Fibroblast of mammary gland (primary cell): ENCODE results near the gene SFT2D3.
"Not testable (repeated sequence)": the region's sequence is repeated elsewhere in the genome, so short reads cannot be mapped to it uniquely, and the experiment has no call there.

Experiments
- DNase-seq: peaks from one replicate; pipeline ENCODE4 v3.0.0-alpha.2; 2010; ENCODE audit warnings: low read depth
- H3K4me3 ChIP-seq: 2 replicates; pipeline ENCODE4 v1.5.1; 2011; ENCODE audit warnings: low read depth, mild to moderate bottlenecking, low read length, moderate library complexity; ENCODE audit not compliant: control insufficient read depth
- TF ChIP-seq, protein P1 (sequence below): conservative IDR thresholded peaks from 2 replicates; pipeline ENCODE4 v1.5.1; 2011; ENCODE audit warnings: low read depth, low read length, inconsistent platforms; ENCODE audit not compliant: control insufficient read depth, insufficient read depth

Gene SFT2D3

DNA sequence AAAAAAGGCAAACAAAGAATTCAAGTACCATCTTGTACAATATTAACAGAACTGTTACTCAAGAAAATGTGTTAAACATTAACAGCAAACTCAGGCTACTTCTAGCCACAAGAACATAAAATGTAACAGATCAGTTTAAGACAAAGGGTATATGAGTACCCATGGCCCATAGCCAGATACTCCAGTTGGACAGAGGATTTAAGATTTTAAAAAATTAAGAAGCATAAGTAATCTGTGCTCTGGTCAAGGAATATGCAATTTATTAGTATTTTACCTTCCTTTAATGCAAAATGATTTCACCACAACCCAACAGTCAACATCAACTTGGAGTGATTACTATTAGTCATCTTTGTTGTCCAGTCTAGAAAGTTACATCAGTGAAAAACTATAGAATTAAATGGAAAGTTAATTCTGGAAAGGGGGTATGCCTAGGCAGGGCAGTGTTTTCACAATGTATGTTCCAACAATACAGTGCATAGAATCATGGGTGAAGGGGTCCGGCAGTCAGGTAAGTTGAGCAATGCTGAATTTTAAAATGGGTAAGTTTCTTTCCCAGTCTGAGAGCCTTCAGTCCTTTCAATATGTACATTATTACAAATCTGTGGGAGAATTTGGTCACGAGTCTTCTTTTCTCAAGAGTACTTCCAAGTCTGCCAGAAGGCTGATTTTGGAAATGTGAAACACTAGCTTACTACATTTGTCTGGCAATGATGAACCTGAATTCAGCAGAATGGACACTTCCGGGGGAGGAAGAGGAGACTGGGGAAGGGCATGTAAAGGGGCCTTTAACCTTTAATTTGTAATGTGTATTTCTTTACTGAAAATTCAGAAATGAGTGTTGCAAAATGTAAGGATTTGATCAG, 34.5 kb downstream of the SFT2D3 start:
- no peak overlapping the region for H3K4me3 ChIP-seq
- TF ChIP-seq, protein P1, sequence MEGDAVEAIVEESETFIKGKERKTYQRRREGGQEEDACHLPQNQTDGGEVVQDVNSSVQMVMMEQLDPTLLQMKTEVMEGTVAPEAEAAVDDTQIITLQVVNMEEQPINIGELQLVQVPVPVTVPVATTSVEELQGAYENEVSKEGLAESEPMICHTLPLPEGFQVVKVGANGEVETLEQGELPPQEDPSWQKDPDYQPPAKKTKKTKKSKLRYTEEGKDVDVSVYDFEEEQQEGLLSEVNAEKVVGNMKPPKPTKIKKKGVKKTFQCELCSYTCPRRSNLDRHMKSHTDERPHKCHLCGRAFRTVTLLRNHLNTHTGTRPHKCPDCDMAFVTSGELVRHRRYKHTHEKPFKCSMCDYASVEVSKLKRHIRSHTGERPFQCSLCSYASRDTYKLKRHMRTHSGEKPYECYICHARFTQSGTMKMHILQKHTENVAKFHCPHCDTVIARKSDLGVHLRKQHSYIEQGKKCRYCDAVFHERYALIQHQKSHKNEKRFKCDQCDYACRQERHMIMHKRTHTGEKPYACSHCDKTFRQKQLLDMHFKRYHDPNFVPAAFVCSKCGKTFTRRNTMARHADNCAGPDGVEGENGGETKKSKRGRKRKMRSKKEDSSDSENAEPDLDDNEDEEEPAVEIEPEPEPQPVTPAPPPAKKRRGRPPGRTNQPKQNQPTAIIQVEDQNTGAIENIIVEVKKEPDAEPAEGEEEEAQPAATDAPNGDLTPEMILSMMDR: no peak
- peak; percentile 23 for DNase-seq

DNA sequence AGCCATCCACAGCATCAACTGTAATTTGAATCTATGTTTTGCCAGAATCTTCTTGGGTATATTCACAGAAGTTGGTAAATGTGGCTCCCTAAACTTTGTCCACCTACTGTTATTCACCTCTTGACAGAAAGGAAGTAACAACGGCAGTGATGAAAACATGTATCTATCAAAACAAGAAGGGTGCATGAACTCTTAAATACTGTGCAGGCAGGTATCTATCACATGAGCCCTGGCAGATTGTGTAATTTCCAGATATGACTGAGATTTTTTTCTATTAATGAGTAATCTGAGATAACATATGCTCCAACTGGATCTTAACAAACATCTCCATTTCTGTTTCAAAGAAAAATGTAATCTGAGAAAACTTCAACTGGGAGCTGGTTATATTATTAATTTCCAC, 36.6 kb downstream of the SFT2D3 start:
- DNase-seq: no peak
- H3K4me3 ChIP-seq: no peak overlapping the region

DNA sequence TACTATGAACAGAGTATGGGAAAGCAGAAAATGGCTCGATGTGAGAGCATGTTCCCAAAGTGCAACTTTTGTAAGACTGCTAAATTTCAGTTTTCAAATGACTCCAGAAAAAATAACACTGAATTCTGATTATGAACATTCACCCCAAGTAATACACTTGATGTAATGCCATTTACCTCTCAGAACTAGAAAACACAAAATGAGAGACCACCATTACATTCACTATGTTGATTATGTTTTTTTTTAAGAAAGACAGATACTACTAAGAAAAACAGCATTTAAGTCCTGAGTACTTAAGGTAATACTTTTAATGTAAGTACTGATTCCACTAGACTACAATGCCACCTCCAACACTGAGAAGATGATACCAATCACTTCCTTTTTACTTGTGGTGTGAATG, 38.5 kb downstream of the SFT2D3 start:
- no peak for DNase-seq
- no peak overlapping the region for H3K4me3 ChIP-seq
- TF ChIP-seq, protein P1: no peak

More for the DNA sequence above, 36.6 kb downstream of the SFT2D3 start:
- TF ChIP-seq, protein P1: no peak

DNA sequence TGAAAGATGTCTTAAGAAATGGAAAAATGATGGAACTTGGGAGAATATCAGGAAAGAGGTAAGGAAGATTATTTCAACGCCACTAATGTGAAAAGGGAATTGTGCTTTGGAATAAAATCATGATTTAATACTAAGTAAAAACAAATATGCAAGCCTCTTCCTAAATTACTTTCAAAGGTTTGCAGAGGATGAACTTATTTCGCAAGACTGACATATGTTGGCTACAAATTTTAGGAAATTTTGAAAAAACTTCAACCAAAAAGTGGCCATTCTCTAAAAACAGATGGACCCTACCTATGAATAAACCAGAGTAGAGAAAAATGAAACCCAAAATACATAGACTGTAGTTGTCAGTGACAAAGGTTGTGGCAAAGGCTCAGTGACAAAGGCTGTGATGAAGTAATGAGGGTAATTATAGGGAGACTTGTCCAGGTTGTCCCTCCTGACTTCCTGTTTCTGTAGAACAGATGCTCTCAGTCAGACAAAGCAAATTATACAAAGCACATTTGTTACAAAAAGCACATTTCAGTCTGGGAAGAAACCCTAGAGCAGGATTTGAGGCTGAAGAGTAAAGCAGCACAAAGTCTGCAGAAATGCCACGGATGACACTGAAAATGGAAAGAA, 39.5 kb downstream of the SFT2D3 start:
- no peak overlapping the region for H3K4me3 ChIP-seq
- TF ChIP-seq, protein P1: no peak
- no peak for DNase-seq

DNA sequence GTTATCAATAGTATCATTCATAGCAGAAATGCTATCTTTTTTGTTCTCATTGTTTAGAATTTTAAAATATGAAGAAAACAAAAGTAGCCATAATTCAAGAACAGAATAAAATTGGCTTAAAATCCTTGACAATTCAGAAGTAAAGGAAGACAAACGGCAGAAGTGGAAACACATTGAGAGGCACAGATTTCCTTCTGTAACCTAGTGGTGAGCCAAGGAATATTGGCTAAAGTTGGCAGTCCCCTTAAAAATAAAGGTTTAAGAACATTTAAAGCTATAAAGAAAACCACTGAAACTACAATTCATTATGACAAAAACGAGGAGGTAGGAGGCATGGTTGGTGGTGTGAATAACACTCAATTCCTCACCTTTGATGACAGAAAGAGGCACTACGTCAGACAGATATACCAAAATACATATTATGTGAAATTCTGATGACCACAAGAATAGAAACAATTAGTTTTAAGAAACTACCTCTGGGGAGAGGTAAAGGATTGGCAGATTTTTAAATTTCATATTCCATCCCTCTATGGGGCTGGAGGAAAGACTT, 42.3 kb downstream of the SFT2D3 start:
- TF ChIP-seq, protein P1: peak; percentile 7
- H3K4me3 ChIP-seq: no peak overlapping the region
- no peak for DNase-seq

DNA sequence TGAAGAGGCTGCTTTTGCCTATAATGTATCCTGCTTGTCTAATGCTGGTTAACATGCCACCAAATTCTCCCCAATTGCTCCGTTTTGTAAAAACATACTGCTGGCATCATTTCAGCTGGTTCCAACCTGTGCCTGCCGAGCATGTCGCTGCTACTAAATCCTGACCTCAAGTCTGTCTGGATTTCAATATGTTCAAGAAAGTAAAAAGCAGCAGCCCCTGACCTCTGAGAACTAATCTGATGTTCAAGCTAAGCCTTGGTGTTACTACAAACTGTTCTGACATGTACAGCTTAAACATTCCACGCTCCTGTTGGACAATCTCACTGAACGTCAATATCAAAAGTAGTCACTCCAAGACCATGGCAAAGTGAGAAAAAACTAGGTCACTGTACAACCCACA, 46.3 kb downstream of the SFT2D3 start:
- H3K4me3 ChIP-seq: no peak overlapping the region
- TF ChIP-seq, protein P1: no peak
- DNase-seq: no peak

DNA sequence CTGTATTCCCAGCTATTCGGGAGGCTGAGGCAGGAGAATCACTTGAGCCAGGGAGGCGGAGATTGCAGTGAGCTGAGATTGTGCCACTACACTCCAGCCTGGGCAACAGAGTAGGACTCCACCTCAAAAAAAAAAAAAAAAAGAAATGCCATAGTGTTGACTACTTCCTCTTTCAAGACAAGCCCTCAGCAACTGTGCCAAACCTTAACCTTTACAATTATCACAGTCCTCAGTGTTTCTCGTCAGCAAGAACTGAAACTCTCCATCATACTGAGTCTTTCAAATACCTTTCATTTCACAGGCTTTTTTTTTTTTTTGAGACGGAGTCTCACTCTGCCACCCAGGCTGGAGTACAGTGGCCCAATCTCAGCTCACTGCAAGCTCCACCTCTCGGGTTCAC, 48.2 kb downstream of the SFT2D3 start:
- not testable (repeated sequence) for DNase-seq

More for the DNA sequence above, 48.2 kb downstream of the SFT2D3 start:
- not testable (repeated sequence) for H3K4me3 ChIP-seq
